IMR-90 (cell line): Measurements from ENCODE around the gene TAP2. TPM values are rescaled to one million over a fixed set of nuclear protein-coding genes. Genes with fewer than 3 reads are reported as not detected.
A peak's percentile ranks its signal among the peaks of the same experiment; 100 is the strongest.

Source experiments
- ATAC-seq: fragments of 200-7000 bp; cut with Tn5 transposase; 2 replicates; pipeline ENCODE4 v1.9.1; 2020; ENCODE audit warnings: low read depth, mild to moderate bottlenecking, moderate library complexity
- Bru-seq: library from RNA; stranded (reverse); fragments of 400-500 nt; gene quantifications from one replicate; lab custom pipeline; 2021; lab: Mats Ljungman, UMichigan
- BruChase-seq, 2 experiments: library from RNA; stranded (reverse); fragments of 400-500 nt; gene quantifications; one replicate each; lab custom pipeline; 2021; lab: Mats Ljungman, UMichigan
- BruUV-seq: library from RNA; stranded (reverse); fragments of 400-500 nt; replicated peaks from 2 replicates; lab custom pipeline; 2021; lab: Mats Ljungman, UMichigan
- CTCF ChIA-PET: fragments of 300-600 bp; formaldehyde crosslinking; extraction: SDS; loops from one replicate; lab custom pipeline; 2021; ENCODE audit warnings: antibody characterized with exemption; lab: Yijun Ruan, JAX
- POLR2A ChIA-PET: fragments of 300-600 bp; sonication (Branson Sonifier 250); formaldehyde crosslinking; loops from one replicate; lab custom pipeline; 2022; ENCODE audit warnings: antibody characterized with exemption; ENCODE audit not compliant: unreplicated experiment; lab: Charles Lee
- DNase-seq: peaks from one replicate; pipeline ENCODE4 v3.0.0; 2013
- H2AFZ ChIP-seq: replicated peaks from 2 replicates; pipeline ENCODE3; 2013; ENCODE audit warnings: low read length, mild to moderate bottlenecking; ENCODE audit not compliant: poor library complexity
- H2AK5ac ChIP-seq: 2 replicates; pipeline ENCODE4 v1.6.1; 2013; ENCODE audit warnings: low read depth, low read length, inconsistent platforms
- H2AK9ac ChIP-seq: replicated peaks from 2 replicates; pipeline ENCODE3; 2013; ENCODE audit warnings: mild to moderate bottlenecking, low read depth, low read length, moderate library complexity; ENCODE audit not compliant: poor library complexity
- H2BK120ac ChIP-seq: 2 replicates; pipeline ENCODE4 v1.6.1; 2013; ENCODE audit warnings: low read depth, low read length, inconsistent platforms
- H2BK15ac ChIP-seq: 3 replicates; pipeline ENCODE4 v1.6.1; 2013; ENCODE audit warnings: low read depth, low read length, inconsistent platforms
- H2BK20ac ChIP-seq: 2 replicates; pipeline ENCODE4 v1.6.1; 2013; ENCODE audit warnings: low read depth, mild to moderate bottlenecking, inconsistent platforms, low read length, moderate library complexity
- H2BK5ac ChIP-seq: 2 replicates; pipeline ENCODE4 v1.6.1; 2013; ENCODE audit warnings: mild to moderate bottlenecking, low read depth, low read length, inconsistent platforms; ENCODE audit not compliant: poor library complexity, severe bottlenecking
- H3K14ac ChIP-seq: replicated peaks from 2 replicates; pipeline ENCODE4 v1.6.1; 2013; ENCODE audit warnings: low read depth, low read length, inconsistent platforms
- H3K18ac ChIP-seq: 2 replicates; pipeline ENCODE4 v1.6.1; 2013; ENCODE audit warnings: low read depth, low read length, control low read depth
- H3K23ac ChIP-seq: 2 replicates; pipeline ENCODE4 v1.6.1; 2013; ENCODE audit warnings: low read depth, low read length, inconsistent platforms
- H3K27ac ChIP-seq: 2 replicates; pipeline ENCODE4 v1.5.1; 2013; ENCODE audit warnings: mild to moderate bottlenecking, control low read depth, low read length; ENCODE audit not compliant: insufficient read depth
- H3K27me3 ChIP-seq: 2 replicates; pipeline ENCODE4 v1.6.1; 2013; ENCODE audit warnings: low read length; ENCODE audit not compliant: control insufficient read depth, insufficient read depth
- H3K36me3 ChIP-seq: 2 replicates; pipeline ENCODE4 v1.6.1; 2013; ENCODE audit warnings: low read length, mixed read lengths; ENCODE audit not compliant: control insufficient read depth, insufficient read depth
- H3K4ac ChIP-seq: 2 replicates; pipeline ENCODE4 v1.6.1; 2013; ENCODE audit warnings: low read depth, low read length, inconsistent platforms
- H3K4me1 ChIP-seq: 2 replicates; pipeline ENCODE4 v1.6.1; 2013; ENCODE audit warnings: low read length, mixed read lengths; ENCODE audit not compliant: control insufficient read depth, insufficient read depth
- H3K4me2 ChIP-seq: 2 replicates; pipeline ENCODE4 v1.6.1; 2013; ENCODE audit warnings: low read depth, mild to moderate bottlenecking, control low read depth, low read length, moderate library complexity
- H3K4me3 ChIP-seq: 2 replicates; pipeline ENCODE4 v1.5.1; 2013; ENCODE audit warnings: low read depth, mild to moderate bottlenecking, control low read depth, low read length, moderate library complexity; ENCODE audit not compliant: insufficient read depth
- H3K56ac ChIP-seq: 2 replicates; pipeline ENCODE4 v1.6.1; 2013; ENCODE audit warnings: low read length, inconsistent platforms; ENCODE audit not compliant: insufficient read depth; ENCODE audit errors: extremely low read depth
- H3K79me1 ChIP-seq, 2 experiments: 2 replicates each; pipeline ENCODE4 v1.6.1; 2013; ENCODE audit warnings: low read length in 2 of 2, inconsistent platforms in 1 of 2, low read depth in 1 of 2
- H3K9ac ChIP-seq: 2 replicates; pipeline ENCODE4 v1.6.1; 2013; ENCODE audit warnings: low read depth, low read length, control low read depth
- H3K9me1 ChIP-seq: 2 replicates; pipeline ENCODE4 v1.6.1; 2013; ENCODE audit warnings: low read length, inconsistent platforms; ENCODE audit not compliant: insufficient read depth
- H3K9me3 ChIP-seq: 2 replicates; pipeline ENCODE4 v1.6.1; 2013; ENCODE audit warnings: low read length; ENCODE audit not compliant: control insufficient read depth, insufficient read depth
- H4K20me1 ChIP-seq: 2 replicates; pipeline ENCODE4 v1.6.1; 2013; ENCODE audit warnings: low read length, inconsistent platforms; ENCODE audit not compliant: insufficient read depth
- H4K5ac ChIP-seq: 2 replicates; pipeline ENCODE4 v1.6.1; 2013; ENCODE audit warnings: mild to moderate bottlenecking, low read depth, low read length, control low read depth
- H4K8ac ChIP-seq, 2 experiments: 2 replicates each; pipeline ENCODE4 v1.6.1; 2013; ENCODE audit warnings: low read depth in 2 of 2, low read length in 2 of 2, control low read depth in 1 of 2, inconsistent platforms in 1 of 2
- H4K91ac ChIP-seq: 2 replicates; pipeline ENCODE4 v1.6.1; 2013; ENCODE audit warnings: low read depth, low read length, inconsistent platforms; ENCODE audit not compliant: insufficient read depth
- BHLHE40 ChIP-seq: fragments of 150-350 bp; IDR thresholded peaks from 2 replicates; pipeline ENCODE4 v1.6.1; 2016; ENCODE audit warnings: mild to moderate bottlenecking, low read depth, low read length
- CEBPB ChIP-seq: IDR thresholded peaks from 2 replicates; pipeline ENCODE4 v1.6.1; 2012; ENCODE audit warnings: low read depth, low read length, improper control_type of control experiment
- CHD1 ChIP-seq: IDR thresholded peaks from 2 replicates; pipeline ENCODE4 v1.6.1; 2012; ENCODE audit warnings: low read depth, low read length, improper control_type of control experiment
- ELK1 ChIP-seq: fragments of 150-350 bp; IDR thresholded peaks from 2 replicates; pipeline ENCODE4 v1.6.1; 2016; ENCODE audit warnings: low read depth, mild to moderate bottlenecking, low read length, moderate library complexity, borderline replicate concordance
- FOS ChIP-seq: fragments of 150-350 bp; IDR thresholded peaks from 2 replicates; pipeline ENCODE4 v1.6.1; 2016; ENCODE audit warnings: low read depth, low read length
- MAFK ChIP-seq: IDR thresholded peaks from 2 replicates; pipeline ENCODE4 v1.6.1; 2012; ENCODE audit warnings: low read depth, low read length, improper control_type of control experiment
- MAZ ChIP-seq: IDR thresholded peaks from 2 replicates; pipeline ENCODE4 v1.6.1; 2012; ENCODE audit warnings: low read depth, mild to moderate bottlenecking, low read length, improper control_type of control experiment, moderate library complexity, borderline replicate concordance
- MXI1 ChIP-seq: IDR thresholded peaks from 2 replicates; pipeline ENCODE4 v1.6.1; 2012; ENCODE audit warnings: low read depth, mild to moderate bottlenecking, low read length, moderate library complexity, borderline replicate concordance
- POLR2A ChIP-seq: IDR thresholded peaks from 2 replicates; pipeline ENCODE4 v1.6.1; 2012; ENCODE audit warnings: mild to moderate bottlenecking, low read depth, low read length
- RAD21 ChIP-seq: IDR thresholded peaks from 2 replicates; pipeline ENCODE4 v1.6.1; 2012; ENCODE audit warnings: low read length, improper control_type of control experiment
- RCOR1 ChIP-seq: IDR thresholded peaks from 2 replicates; pipeline ENCODE4 v1.6.1; 2012; ENCODE audit warnings: mild to moderate bottlenecking, low read length, improper control_type of control experiment; ENCODE audit not compliant: insufficient replicate concordance
- RFX5 ChIP-seq: IDR thresholded peaks from 2 replicates; pipeline ENCODE4 v1.8.0; 2012; ENCODE audit warnings: low read depth, mild to moderate bottlenecking, low read length, moderate library complexity
- SMC3 ChIP-seq: fragments of 150-350 bp; IDR thresholded peaks from 2 replicates; pipeline ENCODE4 v1.6.1; 2016; ENCODE audit warnings: low read depth, mild to moderate bottlenecking, antibody characterized with exemption, low read length, moderate library complexity
- WGBS, 2 experiments: methylation state at CpG; one replicate each; pipeline versions ENCODE4 v1.1.5 to v1.1.7; 2013; ENCODE audit warnings: missing lambda C conversion rate in 2 of 2; ENCODE audit not compliant: insufficient read length in 1 of 2; ENCODE audit errors: extremely low coverage in 2 of 2; 5-methylcytosine and 5-hydroxymethylcytosine counted together
- dilution Hi-C: fragments of 300-500 bp; cut with HindIII; formaldehyde crosslinking; loops from one replicate; pipeline ENCODE4 v1.14.3; 2018; ENCODE audit warnings: low sequenced_read_pairs; ENCODE audit not compliant: unreplicated experiment
- in situ Hi-C: fragments of 300-500 bp; cut with MboI; formaldehyde crosslinking; loops from 3 replicates; pipeline ENCODE4 v1.14.3; 2019; ENCODE audit warnings: low sequenced_read_pairs, inconsistent platforms, mixed read lengths
- intact Hi-C: fragments of 100-400 bp; cut with micrococcal nuclease; formaldehyde crosslinking; loops from 2 replicates; pipeline ENCODE4 v1.10.0; 2022
- long read RNA-seq: library from polyadenylated mRNA; unstranded; transcript quantifications from one replicate; pipeline ENCODE4 v2.0.0, GENCODE V29; 2021; ENCODE audit not compliant: unreplicated experiment
- polyA plus RNA-seq, 3 experiments: library from polyadenylated mRNA; depleted of rRNA; stranded (reverse); fragments of >200 nt; gene quantifications; 2 replicates each; pipeline ENCODE4 v1.2.3, GENCODE V29; 2012; ENCODE audit warnings: low replicate concordance in 1 of 3
- total RNA-seq: library from RNA; depleted of rRNA; stranded (reverse); fragments of >200 nt; gene quantifications from 2 replicates; pipeline ENCODE4 v1.2.3, GENCODE V29; 2012; rRNA removed

TAP2 gene
- total RNA-seq (6.6 and 8.1 TPM in 2 replicates), polyA plus RNA-seq (2012; rRNA removed) (11.4 and 13.4 TPM in 2 replicates), Bru-seq, nascent RNA (percentile 65 among the genes with signal in this experiment), BruChase-seq, experiment 1, labeled RNA remaining after a 6-hour chase (percentile 91 among the genes with signal in this experiment), BruChase-seq, experiment 2, labeled RNA remaining after a 2-hour chase (percentile 89 among the genes with signal in this experiment)
- polyA plus RNA-seq (2012; cell fraction: cytosol; rRNA removed): 4.5 and 4.7 TPM in 2 replicates
- 12.5 and 26.9 TPM in 2 replicates for polyA plus RNA-seq (2012; cell fraction: nucleus; rRNA removed; ENCODE audit: low replicate concordance)
- long read RNA-seq, full-length matches to known transcripts: 1 of 6 reads
- long read RNA-seq, partial matches to known transcripts: 0 of 6 reads
- long read RNA-seq, other reads (novel, unspliced or antisense): 5 of 6 reads

- Histone ChIP-seq H3K79me1 (peaks cover 2 to 20% of the 10 kb centered on the region in 2 experiments; a peak in 2 of 4 replicates), H4K5ac (no peak within 1 kb of the TSS), H3K36me3 (peaks cover 12% of the 10 kb centered on the region), H3K4me3 (peak within 1 kb of the TSS; percentile 89), H3K9me3 (no peaks in the 10 kb centered on the region), H3K4ac (peak within 1 kb of the TSS; percentile 85), H3K56ac (no peak within 1 kb of the TSS), H2BK20ac (no peak within 1 kb of the TSS), H3K27ac (peak within 1 kb of the TSS; percentile 89), H3K23ac (peak within 1 kb of the TSS; percentile 72; the same call in 1 of the 2 replicates), H2AFZ (peak within 1 kb of the TSS; percentile 98), H3K9me1 (peaks cover 4% of the 10 kb centered on the region; the same call in 1 of the 2 replicates), H3K9ac (peak within 1 kb of the TSS; percentile 83), H2BK5ac (peak within 1 kb of the TSS; percentile 89), H2BK15ac (no peak within 1 kb of the TSS), H4K91ac (no peak within 1 kb of the TSS; the same call in 1 of the 2 replicates), H3K18ac (peak within 1 kb of the TSS; percentile 38; the same call in 1 of the 2 replicates), H3K4me1 (peaks cover 7% of the 10 kb centered on the region), H4K20me1 (no peaks in the 10 kb centered on the region), H3K14ac (peak within 1 kb of the TSS; percentile 72), H4K8ac (peak within 1 kb of the TSS; percentile 33 to 77; a peak in 2 of 4 replicates), H2AK5ac (peak within 1 kb of the TSS; percentile 36; the same call in 1 of the 2 replicates), H2AK9ac (peak within 1 kb of the TSS; percentile 90), H3K27me3 (no peaks in the 10 kb centered on the region), H2BK120ac (peak within 1 kb of the TSS; percentile 73; the same call in 1 of the 2 replicates), H3K4me2 (peak within 1 kb of the TSS; percentile 78)
- peak; percentile 89 for DNase-seq
- in situ Hi-C loops: no loop called here
- CTCF ChIA-PET: interaction anchor here (0.6 to 2.7 kb wide), 19 partner anchors 10 to 134 kb away, joined by 3 to 44 read pairs (median 6); partner anchors contain the start of genes PSMB9 and TAP1
- WGBS, 2 experiments: 0% methylated on average over 17 of the region's 57 CpGs; no CpG with 5 or more reads in 1 of the 2 experiments
- intact Hi-C loops: loop anchor here (1.0 kb wide), 3 partner anchors 16 to 115 kb away; partner anchors contain the start of genes HLA-DMA and PSMB9
- ATAC-seq: peak; percentile 96
- dilution Hi-C loops: no loop called here
- no TSS peak for BruUV-seq
- POLR2A ChIA-PET: interaction anchor here (0.6 to 1.2 kb wide), 7 partner anchors 16 to 745 kb away, joined by 5 to 13 read pairs (median 6); partner anchors contain the start of genes PSMB9 and TAP1
- TF ChIP-seq ELK1: no peak
- TF ChIP-seq POLR2A: peak; percentile 58; the same call in 1 of the 2 replicates
- TF ChIP-seq RCOR1: no peak
- TF ChIP-seq RAD21: peak; percentile 91
- peak; percentile 36 for TF ChIP-seq CEBPB
- no peak for TF ChIP-seq CHD1
- peak; percentile 91 for TF ChIP-seq SMC3
- peak; percentile 82 for TF ChIP-seq RFX5
- no peak for TF ChIP-seq BHLHE40
- peak; percentile 54; the same call in 1 of the 2 replicates for TF ChIP-seq MXI1
- TF ChIP-seq MAFK: no peak
- peak; percentile 59; the same call in 1 of the 2 replicates for TF ChIP-seq MAZ
- no peak for TF ChIP-seq FOS
These were observed at the start of gene TAP2 for GRCh38 chr6:32838114-32838958. TAP2 (minus strand) TSS chr6:32838739; CDS start chr6:32838233, 506 bp downstream.
